Measurements from ENCODE around the gene ARCN1.

GRCh38 chr11:118535261-118535660, 36.9 kb upstream of the ARCN1 start:
- TF ChIP-seq, protein P1, sequence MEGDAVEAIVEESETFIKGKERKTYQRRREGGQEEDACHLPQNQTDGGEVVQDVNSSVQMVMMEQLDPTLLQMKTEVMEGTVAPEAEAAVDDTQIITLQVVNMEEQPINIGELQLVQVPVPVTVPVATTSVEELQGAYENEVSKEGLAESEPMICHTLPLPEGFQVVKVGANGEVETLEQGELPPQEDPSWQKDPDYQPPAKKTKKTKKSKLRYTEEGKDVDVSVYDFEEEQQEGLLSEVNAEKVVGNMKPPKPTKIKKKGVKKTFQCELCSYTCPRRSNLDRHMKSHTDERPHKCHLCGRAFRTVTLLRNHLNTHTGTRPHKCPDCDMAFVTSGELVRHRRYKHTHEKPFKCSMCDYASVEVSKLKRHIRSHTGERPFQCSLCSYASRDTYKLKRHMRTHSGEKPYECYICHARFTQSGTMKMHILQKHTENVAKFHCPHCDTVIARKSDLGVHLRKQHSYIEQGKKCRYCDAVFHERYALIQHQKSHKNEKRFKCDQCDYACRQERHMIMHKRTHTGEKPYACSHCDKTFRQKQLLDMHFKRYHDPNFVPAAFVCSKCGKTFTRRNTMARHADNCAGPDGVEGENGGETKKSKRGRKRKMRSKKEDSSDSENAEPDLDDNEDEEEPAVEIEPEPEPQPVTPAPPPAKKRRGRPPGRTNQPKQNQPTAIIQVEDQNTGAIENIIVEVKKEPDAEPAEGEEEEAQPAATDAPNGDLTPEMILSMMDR (IDR thresholded peaks at IDR 0.05; ENCODE audit: insufficient read depth, low read length), result no peak
- no peak for TF ChIP-seq POLR2AphosphoS5 (IDR thresholded peaks at IDR 0.05; ENCODE audit: low read depth)

Measured in HL-60 (cell line).